HEK293T (cell line): ENCODE measurements around the gene HEXIM1.

Experiments used
- CTBP1 ChIP-seq: fragments of 450-650 bp; IDR thresholded peaks from 2 replicates; pipeline ENCODE4 v1.6.1; 2016; ENCODE audit warnings: borderline replicate concordance
- FOXA1 ChIP-seq: fragments of 450-650 bp; IDR thresholded peaks from 2 replicates; pipeline ENCODE4 v1.6.1; 2016; ENCODE audit warnings: mild to moderate bottlenecking
- FOXM1 ChIP-seq: fragments of 450-650 bp; IDR thresholded peaks from 2 replicates; pipeline ENCODE4 v1.6.1; 2017; ENCODE audit warnings: mild to moderate bottlenecking, borderline replicate concordance
- L3MBTL2 ChIP-seq: fragments of 450-650 bp; conservative IDR thresholded peaks from 2 replicates; pipeline ENCODE4 v1.6.1; 2016; ENCODE audit warnings: mild to moderate bottlenecking
- LEF1 ChIP-seq: fragments of 450-650 bp; IDR thresholded peaks from 2 replicates; pipeline ENCODE4 v1.6.1; 2017; ENCODE audit warnings: mild to moderate bottlenecking, borderline replicate concordance
- SP1 ChIP-seq: fragments of 450-650 bp; IDR thresholded peaks from 2 replicates; pipeline ENCODE4 v1.6.1; 2017
- SUZ12 ChIP-seq: fragments of 450-650 bp; IDR thresholded peaks from 2 replicates; pipeline ENCODE4 v1.6.1; 2016; ENCODE audit warnings: mild to moderate bottlenecking
- TARDBP ChIP-seq: fragments of 450-650 bp; IDR thresholded peaks from 2 replicates; pipeline ENCODE4 v1.6.1; 2016

DNA sequence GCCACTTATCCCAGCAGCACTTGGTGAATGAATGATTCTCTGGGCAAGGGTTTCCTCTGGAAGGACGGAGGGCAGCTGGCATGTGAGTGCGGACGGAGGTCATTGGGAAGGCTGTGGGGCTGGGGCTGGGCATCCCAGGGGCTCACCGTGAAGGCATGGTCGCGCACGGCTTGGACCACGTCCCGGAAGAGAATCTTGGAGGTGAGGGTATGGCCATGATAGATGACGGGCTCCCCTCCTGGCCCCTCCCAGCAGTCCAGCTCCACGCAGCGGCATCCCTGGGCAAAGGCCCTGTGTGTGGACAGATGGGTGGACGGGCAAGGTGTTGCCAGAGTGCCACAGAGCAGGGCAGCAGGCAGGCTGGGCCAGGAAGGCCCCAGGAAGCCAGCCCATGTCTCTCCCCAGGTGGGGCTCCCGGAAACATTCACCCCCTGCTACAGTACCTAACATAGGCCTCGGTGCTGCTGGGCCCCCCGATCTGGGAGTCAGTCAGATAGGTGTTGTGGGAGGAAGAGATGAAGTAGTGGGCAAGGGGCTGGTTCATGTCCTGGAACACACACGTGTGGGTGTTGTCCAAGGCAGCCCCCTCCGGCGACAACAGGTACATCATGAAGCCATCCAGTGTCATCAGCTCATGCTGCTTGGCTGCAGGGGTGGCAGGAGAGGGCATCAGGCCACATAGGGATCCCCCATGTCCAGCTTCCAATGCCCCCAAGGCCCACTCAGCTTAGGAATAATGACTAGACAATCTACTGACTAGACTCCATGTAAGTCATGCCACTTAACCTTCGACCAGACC lies 30.2 kb upstream of the HEXIM1 start:
- TF ChIP-seq TARDBP, result no peak
- TF ChIP-seq SUZ12, result no peak
- TF ChIP-seq FOXM1, result no peak
- TF ChIP-seq FOXA1, result no peak
- no peak for TF ChIP-seq LEF1
- TF ChIP-seq SP1, result no peak
- TF ChIP-seq L3MBTL2, result no peak
- TF ChIP-seq CTBP1, result no peak
